OCI-LY1 (cell line): ENCODE results near the gene SLC26A11.

ENCODE experiments used
- CTCF ChIP-seq: fragments of 200-600 bp; sonication (generic), shearing (Covaris generic); IDR thresholded peaks from 2 replicates; pipeline ENCODE4 v1.5.1; 2017; ENCODE audit warnings: mild to moderate bottlenecking, antibody characterized with exemption, low read length, moderate library complexity, mixed read lengths
- EZH2 ChIP-seq: fragments of 200-600 bp; sonication (generic), shearing (Covaris generic); IDR thresholded peaks from 2 replicates; pipeline ENCODE4 v1.8.0; 2017; ENCODE audit warnings: borderline replicate concordance, mixed run types, mild to moderate bottlenecking, antibody characterized with exemption, low read length, moderate library complexity, mixed read lengths

- TF ChIP-seq CTCF (no peak), EZH2 (no peak)
Measured at GRCh38 chr17:80262775-80263244, 42.6 kb downstream of the SLC26A11 start.
